Measurements from ENCODE around the gene PLCB1.
"Not testable (repeated sequence)": the region's sequence is repeated elsewhere in the genome, so short reads cannot be mapped to it uniquely, and the experiment has no call there.

PLCB1 gene

GRCh38 chr20:8376940-8377339 lies 244.9 kb downstream of the PLCB1 start:
- DNase-seq: no peak

GRCh38 chr20:8379125-8379524 lies 247.1 kb downstream of the PLCB1 start:
- not testable (repeated sequence) for DNase-seq

- no peak for DNase-seq
Observed at GRCh38 chr20:8385247-8385646, 253.2 kb downstream of the PLCB1 start.

- DNase-seq: no peak
Observed at GRCh38 chr20:8386991-8387390, 254.9 kb downstream of the PLCB1 start.

- DNase-seq: no peak
Observed at GRCh38 chr20:8388141-8388540, 256.1 kb downstream of the PLCB1 start.

- no peak for DNase-seq
Observed at GRCh38 chr20:8388707-8389106, 256.6 kb downstream of the PLCB1 start.

- no peak for DNase-seq
Observed at GRCh38 chr20:8389381-8390036, 257.4 kb downstream of the PLCB1 start.

GRCh38 chr20:8390037-8390433 lies 258.0 kb downstream of the PLCB1 start:
- no peak for DNase-seq

- DNase-seq: no peak
Observed at GRCh38 chr20:8390500-8390899, 258.4 kb downstream of the PLCB1 start.

- no peak for DNase-seq
Observed at GRCh38 chr20:8393381-8393780, 261.3 kb downstream of the PLCB1 start.

GRCh38 chr20:8394308-8394945 lies 262.4 kb downstream of the PLCB1 start:
- DNase-seq: no peak

- DNase-seq: no peak
Observed at GRCh38 chr20:8395956-8396355, 263.9 kb downstream of the PLCB1 start.

GRCh38 chr20:8398263-8399051 lies 266.4 kb downstream of the PLCB1 start:
- no peak for DNase-seq

GRCh38 chr20:8399947-8400346 lies 267.9 kb downstream of the PLCB1 start:
- DNase-seq: no peak

GRCh38 chr20:8400486-8400885 lies 268.4 kb downstream of the PLCB1 start:
- DNase-seq: no peak

GRCh38 chr20:8401556-8401955 lies 269.5 kb downstream of the PLCB1 start:
- no peak for DNase-seq

GRCh38 chr20:8402798-8403197 lies 270.7 kb downstream of the PLCB1 start:
- no peak for DNase-seq

GRCh38 chr20:8404912-8405635 lies 273.0 kb downstream of the PLCB1 start:
- DNase-seq: no peak

GRCh38 chr20:8406391-8406790 lies 274.3 kb downstream of the PLCB1 start:
- no peak for DNase-seq

- DNase-seq: no peak
Observed at GRCh38 chr20:8408587-8409307, 276.7 kb downstream of the PLCB1 start.

GRCh38 chr20:8413691-8414090 lies 281.6 kb downstream of the PLCB1 start:
- no peak for DNase-seq

GRCh38 chr20:8414586-8415274 lies 282.7 kb downstream of the PLCB1 start:
- DNase-seq: peak; percentile 39

Measured in NCI-H1436 treated with DMSO at 0.1 percent for 48 hours (cell line).